HG03280 (cell line): Measurements from ENCODE around the gene SYT3.
A peak's percentile ranks its signal among the peaks of the same experiment; 100 is the strongest.
"Not testable (repeated sequence)": the region's sequence is repeated elsewhere in the genome, so short reads cannot be mapped to it uniquely, and the experiment has no call there.

Experiments
- ATAC-seq: cut with Tn5 transposase; IDR thresholded peaks from one replicate; pipeline ENCODE4 v1.9.1; 2021; ENCODE audit warnings: mild to moderate bottlenecking, moderate library complexity; ENCODE audit not compliant: unreplicated experiment

SYT3 gene

GRCh38 chr19:50640368-50640767, 687 bp upstream of the SYT3 start:
- ATAC-seq, result no peak

DNA sequence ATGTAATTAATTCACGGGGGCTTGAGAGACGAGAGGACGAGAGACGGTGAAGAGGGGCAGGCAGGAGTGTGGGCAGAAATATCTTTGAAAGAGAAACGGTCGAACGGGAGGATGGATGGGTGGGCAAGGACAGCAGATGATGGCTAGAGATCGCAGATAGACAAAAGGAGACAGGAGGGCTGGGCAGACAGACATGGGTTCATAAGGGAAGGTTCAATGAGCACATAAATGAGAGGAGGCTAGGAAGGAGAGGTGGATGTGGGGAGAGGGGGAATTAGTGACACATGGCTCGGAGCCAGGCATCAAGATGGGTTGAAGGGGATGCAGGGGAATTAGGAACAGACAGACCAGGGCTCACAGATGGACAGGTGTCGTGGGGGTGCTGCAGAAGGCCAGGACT, 1.1 kb downstream of the SYT3 start:
- no peak for ATAC-seq

DNA sequence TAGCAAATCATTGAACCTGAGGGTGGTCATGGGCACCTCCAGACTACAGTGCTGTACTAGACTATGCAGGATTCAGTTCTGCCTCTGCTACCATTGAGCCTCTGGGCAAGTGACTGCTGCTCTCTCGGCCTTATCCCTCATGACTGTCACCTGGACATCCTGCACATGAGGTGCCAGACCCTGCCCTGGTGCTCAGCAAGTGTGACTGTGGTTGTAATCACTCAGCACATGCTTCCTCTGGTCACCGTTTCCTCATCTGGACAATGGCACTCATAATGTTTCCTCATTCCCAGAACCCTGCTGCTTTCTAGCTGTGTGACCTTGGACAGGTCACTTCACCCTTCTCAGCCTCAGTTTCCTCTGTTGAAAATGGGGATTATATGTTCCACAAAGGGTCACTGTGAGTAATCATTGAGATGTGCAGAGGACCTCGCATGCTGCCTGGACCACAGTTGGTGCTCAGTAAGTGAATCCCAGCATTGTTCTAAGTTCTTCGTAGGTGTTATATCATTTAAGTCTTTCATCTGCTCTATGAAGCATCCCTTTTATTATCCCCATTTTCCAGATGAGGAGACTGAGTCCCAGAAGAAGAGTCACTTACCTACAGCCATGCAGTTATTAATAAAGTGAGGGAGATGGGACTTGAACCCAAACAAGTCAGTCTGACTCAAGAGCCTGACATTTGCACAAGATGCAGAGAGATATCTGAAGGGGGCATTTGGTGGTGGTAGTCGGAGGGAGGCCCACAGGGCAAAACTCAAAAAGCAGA, 3.2 kb downstream of the SYT3 start:
- no peak for ATAC-seq

- ATAC-seq, result no peak
Observed at GRCh38 chr19:50633973-50634372, 5.7 kb downstream of the SYT3 start.

GRCh38 chr19:50633359-50633758, 6.3 kb downstream of the SYT3 start:
- no peak for ATAC-seq

DNA sequence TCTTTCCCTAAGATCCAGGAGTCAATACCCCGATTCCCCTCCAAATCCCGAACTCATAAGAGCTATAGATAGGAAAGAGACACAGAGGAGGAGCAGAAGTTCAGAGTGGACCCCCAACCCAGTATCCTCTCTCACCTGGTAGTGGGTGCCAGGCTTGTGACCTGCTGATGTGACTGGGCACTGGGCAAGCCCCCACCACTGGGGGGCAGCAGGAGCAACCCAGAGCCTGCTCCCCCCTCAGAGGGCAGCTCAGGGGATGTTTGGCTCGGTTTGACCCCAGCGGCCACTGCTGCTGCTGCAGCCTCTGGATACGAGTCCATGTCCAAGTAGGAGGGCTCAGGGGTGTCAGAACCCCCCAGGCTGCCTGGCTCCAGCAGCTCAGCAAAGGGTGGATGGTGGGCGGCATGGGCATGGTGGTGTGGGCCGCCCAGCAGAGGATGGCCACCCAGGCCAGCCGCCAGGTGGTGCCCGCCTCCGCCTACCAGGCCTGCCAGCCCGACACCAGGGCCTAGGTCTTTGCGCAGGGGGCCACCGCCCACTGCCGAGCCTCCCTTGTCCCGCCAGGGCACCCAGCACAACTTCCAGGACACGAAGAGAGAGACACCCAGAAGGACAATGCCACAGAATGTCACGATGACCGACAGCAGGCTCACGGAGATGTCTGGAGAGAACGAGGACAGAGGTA, 7.4 kb downstream of the SYT3 start:
- no peak for ATAC-seq

DNA sequence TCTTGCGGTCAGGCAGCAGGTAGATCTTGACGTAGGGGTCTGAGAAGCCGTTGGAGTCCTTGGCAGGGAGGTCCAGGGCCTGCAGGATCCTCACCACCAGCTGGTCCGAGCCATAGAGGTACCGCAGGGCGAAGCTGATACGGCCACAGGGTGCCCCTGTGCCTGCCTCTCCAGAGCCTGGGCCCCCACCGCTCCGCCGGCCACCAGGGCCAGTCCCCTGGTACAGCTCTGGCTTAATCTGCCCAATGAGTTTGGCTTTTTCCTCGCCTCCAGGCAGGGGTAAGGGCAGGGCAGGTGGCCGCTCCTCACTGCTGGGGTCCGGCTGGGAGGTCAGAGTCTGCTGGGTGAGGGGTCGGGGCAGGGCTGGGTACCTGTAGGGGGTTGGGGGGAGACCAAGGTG, 9.9 kb downstream of the SYT3 start:
- ATAC-seq, result no peak

DNA sequence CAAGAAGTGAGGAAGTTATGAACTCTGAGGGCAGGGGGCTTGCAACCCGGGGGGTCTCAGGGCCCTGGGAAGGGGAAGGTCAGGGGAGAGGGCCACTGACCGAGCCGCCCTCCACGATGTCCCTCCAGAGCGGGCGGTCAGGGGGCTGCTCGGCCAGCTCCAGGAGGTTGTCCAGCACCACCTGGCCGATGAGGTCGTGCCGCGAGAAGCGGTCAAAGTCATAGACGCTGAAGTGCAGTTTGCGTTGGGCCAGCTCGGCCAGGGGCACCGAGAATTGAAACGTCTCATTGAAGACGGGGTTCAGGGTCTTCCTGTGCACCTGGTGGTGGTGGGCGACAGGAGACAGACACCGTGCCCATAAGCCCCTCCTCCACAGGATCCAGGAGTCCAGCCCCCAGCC, 10.5 kb downstream of the SYT3 start:
- no peak for ATAC-seq

GRCh38 chr19:50628551-50628950, 11.1 kb downstream of the SYT3 start:
- no peak for ATAC-seq

DNA sequence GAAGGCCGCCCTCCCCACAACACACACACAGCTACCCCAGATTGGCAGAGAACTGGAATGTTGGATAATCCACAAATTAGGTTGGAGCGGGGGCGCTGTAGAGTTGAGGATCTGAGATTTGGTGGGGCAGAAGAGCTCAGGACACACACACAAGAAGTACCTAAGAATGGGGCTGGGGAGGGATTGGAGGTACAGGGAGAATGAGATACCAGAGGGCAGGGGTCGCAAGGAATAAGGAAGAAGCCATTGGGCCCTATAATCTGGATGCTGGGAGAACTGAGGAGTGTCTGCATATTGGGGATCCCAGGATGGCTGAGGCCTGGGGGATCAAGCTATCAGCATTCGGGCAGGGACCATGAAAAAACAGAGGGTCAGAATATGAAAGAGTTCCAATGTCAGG, 11.5 kb downstream of the SYT3 start:
- no peak for ATAC-seq

DNA sequence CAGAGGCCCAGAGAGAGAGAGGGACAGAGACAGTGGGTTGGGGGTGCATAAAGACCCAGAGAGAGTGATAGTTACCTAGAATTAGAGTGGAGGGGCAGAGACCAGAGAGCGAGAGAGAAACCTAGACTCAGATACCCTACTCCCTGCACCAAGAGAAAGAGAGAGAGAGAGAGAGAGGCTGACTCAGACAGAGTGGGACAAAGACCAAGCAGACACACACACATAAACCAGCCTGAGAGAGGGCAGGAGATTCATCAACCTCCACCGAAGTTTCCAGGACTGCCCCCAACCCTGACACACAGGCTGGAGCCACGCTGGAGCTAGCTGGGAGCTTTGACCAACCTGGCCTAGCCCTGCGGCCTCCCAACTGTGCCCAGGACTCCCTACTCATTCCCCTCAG, 12.9 kb downstream of the SYT3 start:
- no peak for ATAC-seq

- ATAC-seq, result no peak
Observed at GRCh38 chr19:50626011-50626410, 13.7 kb downstream of the SYT3 start.

GRCh38 chr19:50624949-50625600, 14.6 kb downstream of the SYT3 start:
- no peak for ATAC-seq

- not testable (repeated sequence) for ATAC-seq
Observed at GRCh38 chr19:50620394-50620906, 19.2 kb downstream of the SYT3 start.

DNA sequence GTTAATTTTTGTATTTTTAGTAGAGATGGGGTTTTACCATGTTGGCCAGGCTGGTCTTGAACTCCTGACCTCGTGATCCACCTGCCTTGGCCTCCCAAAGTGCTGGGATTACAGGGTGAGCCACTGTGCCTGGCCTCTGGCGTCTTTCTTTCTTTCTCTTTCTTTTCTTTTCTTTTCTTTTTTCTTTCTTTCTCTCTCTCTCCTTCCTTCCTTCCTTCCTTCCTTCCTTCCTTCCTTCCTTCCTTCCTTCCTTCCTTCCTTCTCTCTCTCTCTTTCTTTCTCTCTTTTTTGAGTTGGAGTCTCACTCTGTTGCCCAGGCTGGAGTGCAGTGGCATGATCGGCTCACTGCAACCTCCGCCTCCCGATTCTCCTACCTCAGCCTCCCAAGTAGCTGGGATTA, 20.5 kb downstream of the SYT3 start:
- ATAC-seq, result not testable (repeated sequence)

GRCh38 chr19:50618379-50618778, 21.3 kb downstream of the SYT3 start:
- ATAC-seq, result not testable (repeated sequence)

- ATAC-seq, result not testable (repeated sequence)
Observed at GRCh38 chr19:50612504-50613404, 26.9 kb downstream of the SYT3 start.

GRCh38 chr19:50607874-50608785, 31.6 kb downstream of the SYT3 start:
- ATAC-seq, result peak; percentile 62

DNA sequence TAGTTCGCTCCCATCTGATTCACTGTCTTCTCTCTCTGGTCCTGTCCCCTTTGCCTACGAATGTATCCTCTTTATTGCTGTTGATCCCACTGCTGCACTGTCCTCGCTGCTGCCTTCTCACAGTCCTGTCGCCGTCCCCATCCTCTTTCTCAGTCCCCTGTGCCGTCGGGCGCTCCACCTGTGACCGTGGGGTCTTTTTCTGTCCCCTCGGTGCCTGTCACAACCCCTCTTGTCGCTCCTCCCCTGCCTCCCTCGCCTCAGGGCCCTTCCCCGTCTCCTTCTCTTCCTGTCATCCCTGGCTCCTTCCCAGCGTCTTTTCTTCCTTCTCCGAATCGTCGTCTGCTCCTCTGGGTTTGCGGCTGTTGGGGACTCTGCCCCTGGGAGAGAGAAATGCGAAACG, 32.3 kb downstream of the SYT3 start:
- ATAC-seq, result no peak
